IMR-90 (cell line): Measurements from ENCODE around the gene DIPK1A.

ENCODE experiments used
- BHLHE40 ChIP-seq: fragments of 150-350 bp; IDR thresholded peaks from 2 replicates; pipeline ENCODE4 v1.6.1; 2016; ENCODE audit warnings: mild to moderate bottlenecking, low read depth, low read length
- CEBPB ChIP-seq: IDR thresholded peaks from 2 replicates; pipeline ENCODE4 v1.6.1; 2012; ENCODE audit warnings: low read depth, low read length, improper control_type of control experiment
- CHD1 ChIP-seq: IDR thresholded peaks from 2 replicates; pipeline ENCODE4 v1.6.1; 2012; ENCODE audit warnings: low read depth, low read length, improper control_type of control experiment
- CTCF ChIP-seq: conservative IDR thresholded peaks from 2 replicates; pipeline ENCODE4 v1.5.1; 2012; ENCODE audit warnings: mild to moderate bottlenecking, low read depth, low read length, improper control_type of control experiment
- ELK1 ChIP-seq: fragments of 150-350 bp; IDR thresholded peaks from 2 replicates; pipeline ENCODE4 v1.6.1; 2016; ENCODE audit warnings: low read depth, mild to moderate bottlenecking, low read length, moderate library complexity, borderline replicate concordance
- POLR2A ChIP-seq: IDR thresholded peaks from 2 replicates; pipeline ENCODE4 v1.6.1; 2012; ENCODE audit warnings: mild to moderate bottlenecking, low read depth, low read length
- SMC3 ChIP-seq: fragments of 150-350 bp; IDR thresholded peaks from 2 replicates; pipeline ENCODE4 v1.6.1; 2016; ENCODE audit warnings: low read depth, mild to moderate bottlenecking, antibody characterized with exemption, low read length, moderate library complexity
- USF2 ChIP-seq: fragments of 150-350 bp; IDR thresholded peaks from 2 replicates; pipeline ENCODE4 v1.6.1; 2017; ENCODE audit warnings: mild to moderate bottlenecking, antibody characterized with exemption, low read length, low read depth

GRCh38 chr1:92931691-92932090 lies 29.6 kb downstream of the DIPK1A start:
- no peak for TF ChIP-seq CTCF
- no peak for TF ChIP-seq POLR2A
- no peak for TF ChIP-seq SMC3
- no peak for TF ChIP-seq USF2
- TF ChIP-seq CHD1 = no peak
- TF ChIP-seq BHLHE40 = no peak
- TF ChIP-seq CEBPB = no peak
- TF ChIP-seq ELK1 = no peak
